GM21390 (cell line): ENCODE results near the gene DCAF8.

Experiments used
- ATAC-seq: cut with Tn5 transposase; IDR thresholded peaks from one replicate; pipeline ENCODE4 v1.9.1; 2021; ENCODE audit not compliant: unreplicated experiment

Gene DCAF8

GRCh38 chr1:160205242-160206035, 56.9 kb downstream of the DCAF8 start, which contains the start of gene PEA15:
TSS of gene PEA15 (plus strand) at chr1:160205384. CDS start at chr1:160211545, 6,161 bp downstream.
- peak; percentile 40 for ATAC-seq

GRCh38 chr1:160204526-160205241, 57.7 kb downstream of the DCAF8 start:
- ATAC-seq = peak; percentile 51

DNA sequence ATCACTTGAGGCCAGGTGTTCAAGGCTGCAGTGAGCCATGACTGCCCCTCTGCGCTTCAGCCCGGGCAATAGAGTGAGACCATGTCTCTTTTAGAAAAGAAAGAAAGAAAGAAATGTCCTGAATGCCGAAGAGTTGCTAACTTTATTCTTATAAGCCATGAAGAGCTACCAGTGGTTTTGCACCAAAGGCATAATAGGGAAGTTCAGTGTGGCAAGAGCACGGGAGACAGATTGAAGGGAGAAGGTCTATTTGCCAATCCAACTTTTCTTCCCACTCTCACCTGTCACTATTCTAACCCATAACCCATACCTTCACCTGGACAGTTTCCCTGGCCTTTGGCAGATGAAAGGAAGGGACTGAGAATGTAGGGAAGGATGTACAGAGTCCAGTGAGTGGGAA, 61.6 kb downstream of the DCAF8 start:
- no peak for ATAC-seq

DNA sequence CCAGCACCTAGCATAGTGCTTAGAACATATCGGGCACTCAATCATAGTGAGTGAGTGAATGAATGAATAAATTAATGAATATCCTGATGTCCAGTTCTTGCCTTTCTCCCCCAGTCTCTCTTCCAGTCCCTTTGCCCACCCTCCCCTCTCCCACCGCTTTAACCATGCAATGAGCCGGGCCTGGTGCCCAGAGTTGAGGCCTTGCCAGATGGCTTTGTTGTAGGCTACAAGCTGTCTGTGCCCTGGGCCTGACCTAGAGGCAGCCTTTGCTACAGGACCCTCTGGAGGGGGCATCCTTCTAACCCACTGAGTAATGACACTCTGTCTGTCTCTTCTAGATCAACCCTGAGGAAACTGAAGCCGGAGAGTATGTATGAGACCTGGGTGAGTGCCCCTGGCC, 65.1 kb downstream of the DCAF8 start:
- no peak for ATAC-seq

DNA sequence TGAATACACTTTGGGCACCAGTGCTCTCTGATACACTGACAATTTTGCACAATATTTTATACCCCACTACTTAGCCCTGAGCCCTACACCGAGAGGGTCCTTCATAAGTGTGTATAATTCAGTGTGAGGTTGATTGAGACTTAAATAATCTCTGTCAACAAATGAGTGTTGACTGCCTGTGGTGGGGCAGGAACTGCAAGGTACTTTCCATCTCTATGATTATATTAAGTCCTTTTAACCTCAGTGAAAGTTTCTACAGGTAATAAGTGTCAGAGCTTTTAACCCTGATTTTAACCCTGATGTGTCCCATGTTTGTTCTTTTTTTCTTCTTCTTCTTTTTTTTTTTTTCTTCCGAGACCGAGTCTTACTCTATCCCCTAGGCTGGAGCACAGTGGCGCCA, 66.2 kb downstream of the DCAF8 start:
- no peak for ATAC-seq

DNA sequence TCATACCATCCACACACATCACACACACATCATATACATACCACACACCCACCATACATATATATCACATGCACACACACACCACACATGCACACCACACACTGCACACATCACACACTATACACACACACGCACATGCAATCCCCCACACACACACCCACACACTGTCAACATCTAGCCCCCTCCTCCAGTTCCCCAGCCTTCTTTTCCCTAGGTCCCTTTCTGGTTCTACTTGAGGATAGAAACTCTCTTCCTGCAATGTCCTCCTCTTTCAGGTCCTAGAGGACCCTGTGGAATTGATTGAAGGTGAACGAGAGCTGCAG, 67.7 kb downstream of the DCAF8 start:
- no peak for ATAC-seq

DNA sequence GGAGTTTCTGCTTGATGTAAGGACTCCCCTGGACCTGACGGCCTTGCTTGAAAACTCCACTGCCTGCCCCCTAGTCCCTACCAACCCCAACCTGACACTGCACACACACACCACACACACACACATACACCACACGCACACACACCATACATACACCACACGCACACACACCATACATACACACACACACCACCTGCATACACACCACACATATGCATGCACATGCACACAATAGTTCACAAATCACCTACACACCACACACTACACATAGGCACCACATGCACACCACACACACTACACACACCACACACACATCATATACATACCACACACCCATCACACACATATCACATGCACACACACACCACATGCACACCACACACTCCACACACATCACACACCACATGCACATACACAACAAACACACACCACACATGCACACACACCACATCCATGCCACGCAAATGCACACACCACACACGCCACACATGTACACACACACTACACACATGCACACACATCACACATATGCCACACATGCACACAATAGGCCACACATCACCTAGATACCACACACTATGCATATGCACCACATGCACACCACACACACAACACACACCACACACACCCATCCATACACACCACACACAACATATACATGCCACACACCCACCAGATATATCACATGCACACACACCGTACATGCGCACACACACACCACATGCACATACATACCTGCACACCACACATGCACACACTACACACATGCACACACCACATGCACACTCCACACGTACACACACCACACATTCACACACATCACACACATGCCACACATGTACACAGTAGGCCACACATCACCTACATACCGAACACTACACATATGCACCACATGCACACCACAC, 68.3 kb downstream of the DCAF8 start:
- no peak for ATAC-seq

DNA sequence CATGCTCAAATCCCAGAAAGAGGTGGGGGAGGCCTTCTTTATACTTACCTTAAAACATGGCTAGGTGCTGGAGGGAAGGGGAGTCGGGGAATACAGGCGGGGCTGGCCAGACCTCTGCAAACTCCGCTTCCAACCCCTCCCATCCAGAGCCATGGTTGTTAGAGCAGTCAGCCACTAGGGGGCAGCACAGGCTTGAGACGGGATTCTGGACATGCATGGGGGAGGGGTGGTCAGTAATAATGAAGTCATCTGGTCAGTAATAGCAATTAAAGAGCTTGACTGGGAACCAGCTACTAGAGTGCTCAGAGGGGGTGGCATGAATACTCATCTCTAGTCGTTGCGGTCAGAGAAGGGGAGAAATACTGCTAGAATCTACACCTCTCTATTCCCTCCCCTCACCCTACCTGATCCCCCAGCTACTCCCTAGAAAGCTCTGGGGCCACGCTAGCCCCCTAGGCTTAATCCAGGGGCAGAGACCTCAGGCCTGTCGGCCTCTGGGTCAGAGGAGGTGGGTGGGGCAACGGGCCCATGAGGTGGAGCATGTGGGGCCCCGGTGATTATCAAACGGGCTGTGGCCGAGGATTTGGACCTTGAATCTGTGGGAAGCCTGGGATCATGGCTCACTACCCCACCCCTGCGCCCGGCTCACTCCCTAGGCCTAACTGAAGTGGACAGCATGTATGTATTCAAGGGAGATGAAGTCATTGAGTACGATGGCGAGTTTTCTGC, 69.1 kb downstream of the DCAF8 start:
- no peak for ATAC-seq

GRCh38 chr1:160192234-160192633, 70.1 kb downstream of the DCAF8 start:
- no peak for ATAC-seq

DNA sequence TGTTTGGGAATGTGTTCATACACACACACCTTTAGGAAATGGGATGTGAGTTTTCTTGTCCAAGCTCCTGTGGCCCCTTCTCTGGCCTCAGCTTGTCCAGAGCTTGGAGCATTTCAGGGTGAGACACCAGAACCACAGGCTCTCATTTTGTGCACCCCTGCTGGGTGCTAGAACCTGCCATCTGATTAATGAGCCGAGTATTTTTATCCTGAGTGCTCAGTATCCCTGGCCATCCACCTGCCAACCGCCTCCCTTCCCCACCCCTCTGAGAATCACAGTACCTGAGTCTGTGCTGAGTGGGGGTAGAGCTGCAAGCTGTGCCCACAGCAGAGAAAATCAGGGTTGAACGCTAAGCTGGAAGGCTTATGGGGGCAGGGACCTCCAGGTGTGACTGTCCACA, 70.6 kb downstream of the DCAF8 start:
- no peak for ATAC-seq

DNA sequence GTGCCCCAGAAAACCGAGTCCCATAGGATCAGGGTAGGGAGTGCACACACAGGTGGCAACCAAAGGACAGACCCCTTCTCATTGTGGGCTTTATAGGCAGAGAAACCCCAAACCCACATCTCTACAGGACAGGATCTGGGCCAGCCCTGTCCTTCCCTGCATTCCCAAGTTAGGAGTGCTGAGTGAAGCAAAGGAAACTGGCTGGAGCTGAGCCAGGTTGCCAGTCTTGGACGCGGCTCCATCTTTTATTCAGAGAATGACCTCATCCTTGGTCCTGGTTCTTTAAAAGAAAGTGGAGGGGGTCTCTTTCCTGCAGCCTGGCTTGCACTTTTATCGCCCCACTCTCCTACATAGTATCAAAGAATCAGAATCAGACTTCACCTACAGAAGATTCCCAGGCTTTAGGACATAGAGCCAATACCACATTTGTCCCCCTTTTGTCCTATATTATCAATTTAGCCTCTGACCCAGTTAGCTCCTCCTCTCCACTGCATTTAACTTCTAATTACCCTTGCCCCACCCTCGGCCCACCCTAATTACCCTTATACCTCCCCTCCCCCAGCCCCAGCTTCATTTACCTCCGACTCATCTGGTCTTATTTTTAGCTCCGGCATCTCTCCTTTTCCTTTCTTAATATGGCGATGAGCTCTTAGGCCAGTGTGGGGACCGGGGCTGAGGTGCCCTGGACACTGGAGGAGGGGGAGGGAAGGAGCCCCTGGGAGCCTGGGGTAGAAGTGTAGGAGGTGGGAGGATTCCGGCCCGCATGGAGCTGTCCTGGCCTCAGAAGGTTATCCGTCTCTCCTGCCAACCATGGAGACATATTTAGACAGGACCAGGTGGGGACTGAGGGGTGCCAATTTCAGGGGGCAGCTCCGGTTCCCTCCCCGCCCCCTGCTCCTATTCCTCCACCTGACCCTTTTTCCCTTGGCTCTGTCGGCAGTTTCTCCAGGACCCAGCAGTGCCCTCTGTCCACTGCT, 72.4 kb downstream of the DCAF8 start, which contains the start of gene CASQ1:
CASQ1 (plus strand) TSS at position 927 of the 977 bp plus-strand sequence. CDS start 177 bp downstream, outside the sequence.
- ATAC-seq = no peak

GRCh38 chr1:160188341-160188740, 74.0 kb downstream of the DCAF8 start:
- no peak for ATAC-seq

DNA sequence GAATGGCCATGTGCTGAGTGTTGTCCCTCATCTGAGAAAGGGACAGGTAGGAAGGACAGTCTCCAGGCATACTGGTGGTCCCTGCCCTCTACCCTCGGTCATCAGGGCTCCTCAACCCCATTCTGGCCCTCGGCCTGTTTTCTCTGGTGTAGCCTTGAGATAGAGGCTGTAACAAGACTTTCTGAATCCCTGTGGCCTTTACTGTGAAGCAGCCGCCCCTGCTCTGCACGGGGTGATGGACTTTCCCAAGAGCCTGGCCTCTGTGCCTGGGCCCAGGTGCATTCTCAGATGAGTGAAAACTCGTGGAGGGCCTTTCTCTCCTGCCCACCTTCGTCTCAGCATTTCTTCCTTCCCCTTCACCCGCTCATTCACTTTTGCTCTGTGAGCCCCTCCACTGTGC, 74.9 kb downstream of the DCAF8 start:
- ATAC-seq = no peak

DNA sequence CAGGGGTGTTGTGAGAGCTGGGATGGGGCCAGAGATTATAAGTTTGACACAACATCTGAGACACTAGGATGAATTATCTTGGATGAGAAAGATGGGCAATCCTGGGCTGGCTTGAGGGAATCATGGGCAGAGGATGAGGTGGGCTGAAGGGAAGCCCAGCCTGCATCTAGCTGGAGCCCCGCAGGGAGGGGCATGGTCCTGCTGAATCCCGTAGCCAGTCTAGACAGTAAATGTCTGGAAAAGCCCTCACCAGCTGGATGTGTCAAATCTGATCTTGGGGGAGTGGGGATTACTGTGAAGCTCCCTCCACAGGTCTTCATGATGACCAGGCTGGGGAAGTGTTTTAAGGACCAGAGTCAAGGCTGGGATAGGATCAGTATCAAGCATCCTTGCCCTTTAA, 75.6 kb downstream of the DCAF8 start:
- no peak for ATAC-seq

- ATAC-seq = no peak
These were observed 76.1 kb downstream of the DCAF8 start for GRCh38 chr1:160186246-160186645.

GRCh38 chr1:160179336-160179735, 83.0 kb downstream of the DCAF8 start:
- ATAC-seq = no peak

- ATAC-seq = no peak
These were observed 83.6 kb downstream of the DCAF8 start for GRCh38 chr1:160178731-160179130.

- no peak for ATAC-seq
These were observed 84.7 kb downstream of the DCAF8 start for GRCh38 chr1:160177667-160178066.

- ATAC-seq = no peak
These were observed 85.1 kb downstream of the DCAF8 start for GRCh38 chr1:160177231-160177630.

GRCh38 chr1:160171980-160172379, 90.4 kb downstream of the DCAF8 start:
- no peak for ATAC-seq
